PFSK-1 (cell line): ENCODE results near the gene ULK3.

Experiments
- SIN3A ChIP-seq: IDR thresholded peaks from 2 replicates; pipeline ENCODE4 v1.6.1; 2012; ENCODE audit warnings: mild to moderate bottlenecking, low read length, moderate library complexity, borderline replicate concordance; ENCODE audit not compliant: insufficient read depth
- TAF1 ChIP-seq: IDR thresholded peaks from 2 replicates; pipeline ENCODE4 v1.6.1; 2012; ENCODE audit warnings: low read length, control low read depth, borderline replicate concordance; ENCODE audit not compliant: insufficient read depth
- TF ChIP-seq, protein P1 (sequence below), 2 experiments: IDR thresholded peaks; 2 replicates each; pipeline versions ENCODE4 v1.6.1 to v1.8.0; 2011 to 2012; ENCODE audit warnings: low read depth in 2 of 2, low read length in 2 of 2, control low read depth in 1 of 2, inconsistent platforms in 1 of 2, mild to moderate bottlenecking in 1 of 2, moderate library complexity in 1 of 2; ENCODE audit not compliant: insufficient read depth in 1 of 2

DNA sequence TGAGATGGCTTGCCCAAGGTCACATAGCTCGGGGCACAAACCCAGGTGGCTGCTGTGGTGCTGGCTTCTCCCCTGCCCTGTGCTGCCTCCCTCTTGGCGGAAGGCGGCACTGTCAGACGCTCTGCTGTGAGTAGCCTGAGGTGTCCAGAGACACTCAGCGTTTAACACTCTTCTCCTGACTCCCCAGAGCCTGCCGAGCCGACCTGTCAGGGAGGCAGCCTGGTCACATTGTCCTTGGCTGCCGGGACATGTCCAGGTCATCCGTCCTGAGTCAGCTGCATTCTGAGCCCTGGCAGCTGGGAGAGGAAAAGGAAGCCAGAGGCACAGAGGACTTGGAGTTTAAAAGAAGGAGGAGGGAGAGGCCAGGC is 25.6 kb downstream of the ULK3 start:
- TF ChIP-seq SIN3A (no peak), TAF1 (no peak)
- TF ChIP-seq, protein P1, sequence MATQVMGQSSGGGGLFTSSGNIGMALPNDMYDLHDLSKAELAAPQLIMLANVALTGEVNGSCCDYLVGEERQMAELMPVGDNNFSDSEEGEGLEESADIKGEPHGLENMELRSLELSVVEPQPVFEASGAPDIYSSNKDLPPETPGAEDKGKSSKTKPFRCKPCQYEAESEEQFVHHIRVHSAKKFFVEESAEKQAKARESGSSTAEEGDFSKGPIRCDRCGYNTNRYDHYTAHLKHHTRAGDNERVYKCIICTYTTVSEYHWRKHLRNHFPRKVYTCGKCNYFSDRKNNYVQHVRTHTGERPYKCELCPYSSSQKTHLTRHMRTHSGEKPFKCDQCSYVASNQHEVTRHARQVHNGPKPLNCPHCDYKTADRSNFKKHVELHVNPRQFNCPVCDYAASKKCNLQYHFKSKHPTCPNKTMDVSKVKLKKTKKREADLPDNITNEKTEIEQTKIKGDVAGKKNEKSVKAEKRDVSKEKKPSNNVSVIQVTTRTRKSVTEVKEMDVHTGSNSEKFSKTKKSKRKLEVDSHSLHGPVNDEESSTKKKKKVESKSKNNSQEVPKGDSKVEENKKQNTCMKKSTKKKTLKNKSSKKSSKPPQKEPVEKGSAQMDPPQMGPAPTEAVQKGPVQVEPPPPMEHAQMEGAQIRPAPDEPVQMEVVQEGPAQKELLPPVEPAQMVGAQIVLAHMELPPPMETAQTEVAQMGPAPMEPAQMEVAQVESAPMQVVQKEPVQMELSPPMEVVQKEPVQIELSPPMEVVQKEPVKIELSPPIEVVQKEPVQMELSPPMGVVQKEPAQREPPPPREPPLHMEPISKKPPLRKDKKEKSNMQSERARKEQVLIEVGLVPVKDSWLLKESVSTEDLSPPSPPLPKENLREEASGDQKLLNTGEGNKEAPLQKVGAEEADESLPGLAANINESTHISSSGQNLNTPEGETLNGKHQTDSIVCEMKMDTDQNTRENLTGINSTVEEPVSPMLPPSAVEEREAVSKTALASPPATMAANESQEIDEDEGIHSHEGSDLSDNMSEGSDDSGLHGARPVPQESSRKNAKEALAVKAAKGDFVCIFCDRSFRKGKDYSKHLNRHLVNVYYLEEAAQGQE (IDR thresholded peaks at IDR 0.05; ENCODE audit: insufficient read depth in 1 of 2, low read depth in 2 of 2, low read length in 2 of 2) = no peak
